CD4-positive, CD25-positive, alpha-beta regulatory T cell (primary cell): Measurements from ENCODE around the gene ISLR. TPM values are rescaled to one million over a fixed set of nuclear protein-coding genes. Genes with fewer than 3 reads are reported as not detected.
A peak's percentile ranks its signal among the peaks of the same experiment; 100 is the strongest.

Experiments
- ATAC-seq, 2 donors: fragments of 150-1000 bp; cut with Tn5 transposase; one replicate each; pipeline ENCODE4 v1.10.0; 2021; ENCODE audit warnings: low read depth in 2 of 2, moderate number of reproducible peaks in 2 of 2, moderate library complexity in 1 of 2
- DNase-seq, 3 donors: peaks; one replicate each; pipeline versions ENCODE4 v3.0.0 to v3.0.0-alpha.2; 2012 to 2022; ENCODE audit warnings: mixed read lengths in 1 of 3
- H3K27ac ChIP-seq: one replicate; pipeline ENCODE4 v1.7.0; 2013; ENCODE audit warnings: mild to moderate bottlenecking, low read length; ENCODE audit not compliant: insufficient read depth, poor library complexity, severe bottlenecking
- H3K27me3 ChIP-seq: one replicate; pipeline ENCODE4 v1.7.0; 2013; ENCODE audit warnings: low read length; ENCODE audit not compliant: control insufficient read depth, insufficient read depth
- H3K36me3 ChIP-seq: one replicate; pipeline ENCODE4 v1.7.0; 2013; ENCODE audit warnings: mild to moderate bottlenecking, low read length, moderate library complexity; ENCODE audit not compliant: control insufficient read depth, insufficient read depth
- H3K4me1 ChIP-seq: 2 replicates; pipeline ENCODE4 v1.7.0; 2013; ENCODE audit warnings: mild to moderate bottlenecking, low read length; ENCODE audit not compliant: insufficient read depth, control insufficient read depth, poor library complexity, severe bottlenecking
- H3K4me3 ChIP-seq: one replicate; pipeline ENCODE4 v1.7.0; 2013; ENCODE audit warnings: low read depth, mild to moderate bottlenecking, low read length, moderate library complexity
- H3K9me3 ChIP-seq, 2 experiments: 1 replicate in 1 of 2; 2 replicates in 1 of 2; pipeline ENCODE4 v1.7.0; 2013; ENCODE audit warnings: low read length in 2 of 2, mild to moderate bottlenecking in 1 of 2, moderate library complexity in 1 of 2; ENCODE audit not compliant: control insufficient read depth in 2 of 2
- H3K27ac Mint-ChIP-seq, 3 donors: one replicate each; pipeline ENCODE4 v1.8.0; 2020 to 2022; ENCODE audit warnings: mild to moderate bottlenecking in 3 of 3, mixed read lengths in 3 of 3, moderate library complexity in 2 of 3
- H3K27me3 Mint-ChIP-seq: one replicate; pipeline ENCODE4 v1.8.0; 2022; ENCODE audit warnings: mild to moderate bottlenecking, mixed read lengths
- H3K36me3 Mint-ChIP-seq: one replicate; pipeline ENCODE4 v1.8.0; 2020; ENCODE audit warnings: mixed read lengths
- H3K4me1 Mint-ChIP-seq, 4 donors: one replicate each; pipeline ENCODE4 v1.8.0; 2020 to 2022; ENCODE audit warnings: mixed read lengths in 4 of 4, mild to moderate bottlenecking in 1 of 4
- H3K4me3 Mint-ChIP-seq, 4 donors: one replicate each; pipeline ENCODE4 v1.8.0; 2020 to 2022; ENCODE audit warnings: mild to moderate bottlenecking in 4 of 4, mixed read lengths in 4 of 4, moderate library complexity in 3 of 4
- H3K9me3 Mint-ChIP-seq, 7 donors: one replicate each; pipeline ENCODE4 v1.8.0; 2020 to 2022; ENCODE audit warnings: mixed read lengths in 7 of 7, mild to moderate bottlenecking in 3 of 7, moderate library complexity in 2 of 7
- polyA plus RNA-seq, 4 donors: library from polyadenylated mRNA; unstranded; fragments of 300-500 nt; fragmentation: Illumina TruSeq; gene quantifications; one replicate each; pipeline ENCODE4 v1.2.3, GENCODE V29; 2021
- total RNA-seq: library from RNA; stranded (reverse); gene quantifications from one replicate; pipeline ENCODE4 v1.2.3, GENCODE V29; 2022

Gene ISLR
- total and polyA plus RNA-seq, 5 donors from 2014 or later = not detected

DNA sequence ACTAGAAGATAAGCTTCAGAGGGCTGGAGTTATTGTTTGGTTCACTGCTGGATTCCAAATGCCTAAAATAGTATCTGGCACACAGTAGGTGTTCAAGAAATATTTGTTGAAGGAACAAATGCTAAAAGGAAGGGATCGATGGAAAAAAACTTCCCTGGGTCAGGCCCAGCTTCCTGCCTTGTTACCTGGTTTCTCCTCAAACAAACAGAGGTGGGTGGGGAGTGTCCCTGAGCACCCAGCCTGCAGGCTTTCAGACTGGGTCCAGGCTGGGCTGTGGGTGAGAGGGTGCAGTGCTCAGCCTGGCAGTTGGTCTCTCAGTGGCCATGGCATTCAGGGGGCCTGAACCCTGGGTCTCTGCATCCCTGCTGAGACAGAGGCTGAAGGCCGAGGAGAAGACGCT lies 43.4 kb downstream of the ISLR start:
- H3K4me1 ChIP-seq = no peaks in the 10 kb centered on the region
- H3K36me3 ChIP-seq = no peaks in the 10 kb centered on the region
- ATAC-seq (no peak), DNase-seq (no peak)
- Mint-ChIP-seq H3K4me1 (no peaks in the 10 kb centered on the region), H3K9me3 (peaks cover 0 to 1% (median 0%) of the 10 kb centered on the region in 7 donors), H3K36me3 (no peaks in the 10 kb centered on the region), H3K27ac (peak overlapping the region in 1 of 3 donors; percentile 1), H3K27me3 (peaks cover 14% of the 10 kb centered on the region), H3K4me3 (no peak overlapping the region)
- no peaks in the 10 kb centered on the region for H3K9me3 ChIP-seq
- H3K27ac ChIP-seq = no peak overlapping the region
- H3K27me3 ChIP-seq = no peaks in the 10 kb centered on the region
- H3K4me3 ChIP-seq = no peak overlapping the region

DNA sequence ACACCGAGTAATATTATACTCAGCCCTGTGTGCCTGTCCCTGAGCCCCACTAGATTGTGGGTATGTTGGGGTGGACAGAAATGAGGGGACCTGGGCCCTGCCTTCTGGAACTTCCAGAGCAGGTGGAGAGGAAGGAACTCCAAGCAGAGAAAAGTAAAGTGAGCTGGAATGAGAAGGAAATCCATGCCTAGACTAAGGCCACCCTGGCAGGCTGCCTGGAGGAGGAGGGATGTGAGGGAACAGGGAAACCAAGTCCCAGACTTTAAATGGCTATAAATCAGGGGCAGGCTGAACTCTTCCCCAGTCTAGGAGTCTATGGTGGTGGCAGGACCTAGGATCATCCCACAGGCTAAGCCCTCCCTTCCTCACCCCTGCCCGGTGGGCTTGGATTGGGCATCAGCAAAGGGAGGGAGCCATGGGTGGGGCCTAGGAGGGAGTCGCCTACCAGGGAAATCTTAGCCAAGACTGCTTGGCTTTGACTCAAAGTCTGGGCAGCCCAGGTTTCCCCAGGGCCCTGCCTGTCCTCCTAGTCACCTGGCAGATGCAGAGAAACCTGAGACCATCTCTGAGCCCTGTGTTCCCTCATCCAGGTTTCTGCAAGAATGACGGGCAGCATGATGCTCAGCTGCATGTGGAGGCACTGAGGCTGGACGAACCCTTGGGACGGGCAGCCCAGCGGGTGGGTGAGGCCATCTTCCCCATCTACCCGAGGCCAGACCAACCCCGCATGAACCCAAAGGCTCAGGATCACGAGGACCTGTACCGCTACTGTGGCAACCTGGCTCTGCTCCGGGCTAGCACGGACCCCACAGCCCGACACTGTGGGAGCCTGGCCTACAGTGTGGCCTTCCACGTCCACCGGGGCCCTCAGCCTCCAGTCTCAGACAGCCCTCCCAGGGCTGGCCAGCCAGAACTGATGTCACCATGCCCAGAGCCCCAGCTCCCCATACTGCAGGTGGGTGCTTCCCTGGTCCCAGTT lies 44.7 kb downstream of the ISLR start:
- Mint-ChIP-seq H3K36me3 (no peaks in the 10 kb centered on the region), H3K9me3 (no peaks in the 10 kb centered on the region), H3K4me1 (no peaks in the 10 kb centered on the region), H3K4me3 (no peak overlapping the region), H3K27ac (no peak overlapping the region), H3K27me3 (peaks cover 18% of the 10 kb centered on the region)
- H3K27me3 ChIP-seq = no peaks in the 10 kb centered on the region
- ATAC-seq (no peak), DNase-seq (no peak)
- no peak overlapping the region for H3K4me3 ChIP-seq
- no peaks in the 10 kb centered on the region for H3K4me1 ChIP-seq
- no peaks in the 10 kb centered on the region for H3K9me3 ChIP-seq
- H3K27ac ChIP-seq = no peak overlapping the region
- no peaks in the 10 kb centered on the region for H3K36me3 ChIP-seq

GRCh38 chr15:74220475-74221248 lies 47.2 kb downstream of the ISLR start:
- H3K36me3 Mint-ChIP-seq = no peaks in the 10 kb centered on the region

DNA sequence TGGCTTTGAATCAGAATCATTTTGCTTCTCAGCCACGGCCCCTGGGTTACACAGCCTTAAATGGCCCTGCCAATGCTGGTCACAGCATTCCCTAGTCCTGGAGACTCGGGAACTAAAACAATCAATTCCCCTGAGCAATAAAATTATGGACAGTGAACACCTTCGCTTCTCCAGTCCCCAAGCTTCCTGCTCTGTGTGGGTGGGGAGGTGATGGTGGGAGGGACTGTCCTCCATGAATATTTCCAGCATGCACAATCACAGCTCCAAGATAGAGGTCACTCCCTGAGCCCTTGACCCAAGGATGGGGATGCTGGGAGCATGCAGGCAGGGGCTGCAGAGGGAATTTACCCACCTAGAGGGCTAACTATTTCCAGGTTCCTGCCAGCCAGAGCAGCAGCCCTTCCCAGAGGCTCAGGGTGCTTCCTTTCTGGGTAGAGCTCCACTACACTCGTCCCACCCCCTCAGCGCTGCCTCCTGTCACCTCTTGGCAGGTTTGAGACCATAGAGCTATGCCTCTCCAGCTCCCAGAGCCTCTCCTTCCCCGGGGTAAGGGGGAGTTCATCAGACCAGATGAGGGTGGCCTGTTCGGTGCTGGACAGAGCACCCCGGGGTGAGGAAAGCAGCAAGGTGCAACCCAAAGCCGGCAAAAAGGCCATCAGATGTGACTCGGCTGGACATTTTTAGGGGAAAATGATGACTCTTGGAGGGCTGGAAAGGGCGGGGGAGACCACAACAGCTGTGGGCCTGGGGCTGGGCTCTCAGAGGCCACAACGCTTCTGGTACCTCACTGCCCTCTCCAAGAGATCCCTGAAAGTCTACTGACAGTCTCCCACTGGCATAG lies 48.1 kb downstream of the ISLR start:
- Histone ChIP-seq H3K4me3 (no peak overlapping the region), H3K27me3 (no peaks in the 10 kb centered on the region), H3K27ac (no peak overlapping the region), H3K9me3 (no peaks in the 10 kb centered on the region), H3K4me1 (no peaks in the 10 kb centered on the region), H3K36me3 (no peaks in the 10 kb centered on the region)
- peaks cover 24% of the 10 kb centered on the region for H3K27me3 Mint-ChIP-seq
- no peaks in the 10 kb centered on the region for H3K4me1 Mint-ChIP-seq
- no peaks in the 10 kb centered on the region for H3K9me3 Mint-ChIP-seq
- no peak for ATAC-seq
- H3K27ac Mint-ChIP-seq = no peak overlapping the region
- no peak overlapping the region for H3K4me3 Mint-ChIP-seq
- no peak for DNase-seq
- H3K36me3 Mint-ChIP-seq = no peaks in the 10 kb centered on the region

More at GRCh38 chr15:74220475-74221248, 47.2 kb downstream of the ISLR start:
- DNase-seq (no peak), ATAC-seq (no peak)
- Histone ChIP-seq H3K4me3 (no peak overlapping the region), H3K36me3 (no peaks in the 10 kb centered on the region), H3K9me3 (no peaks in the 10 kb centered on the region), H3K27me3 (no peaks in the 10 kb centered on the region), H3K4me1 (no peaks in the 10 kb centered on the region), H3K27ac (no peak overlapping the region)
- Mint-ChIP-seq H3K4me3 (no peak overlapping the region), H3K27me3 (peaks cover 27% of the 10 kb centered on the region), H3K4me1 (no peaks in the 10 kb centered on the region), H3K27ac (no peak overlapping the region), H3K9me3 (no peaks in the 10 kb centered on the region)

DNA sequence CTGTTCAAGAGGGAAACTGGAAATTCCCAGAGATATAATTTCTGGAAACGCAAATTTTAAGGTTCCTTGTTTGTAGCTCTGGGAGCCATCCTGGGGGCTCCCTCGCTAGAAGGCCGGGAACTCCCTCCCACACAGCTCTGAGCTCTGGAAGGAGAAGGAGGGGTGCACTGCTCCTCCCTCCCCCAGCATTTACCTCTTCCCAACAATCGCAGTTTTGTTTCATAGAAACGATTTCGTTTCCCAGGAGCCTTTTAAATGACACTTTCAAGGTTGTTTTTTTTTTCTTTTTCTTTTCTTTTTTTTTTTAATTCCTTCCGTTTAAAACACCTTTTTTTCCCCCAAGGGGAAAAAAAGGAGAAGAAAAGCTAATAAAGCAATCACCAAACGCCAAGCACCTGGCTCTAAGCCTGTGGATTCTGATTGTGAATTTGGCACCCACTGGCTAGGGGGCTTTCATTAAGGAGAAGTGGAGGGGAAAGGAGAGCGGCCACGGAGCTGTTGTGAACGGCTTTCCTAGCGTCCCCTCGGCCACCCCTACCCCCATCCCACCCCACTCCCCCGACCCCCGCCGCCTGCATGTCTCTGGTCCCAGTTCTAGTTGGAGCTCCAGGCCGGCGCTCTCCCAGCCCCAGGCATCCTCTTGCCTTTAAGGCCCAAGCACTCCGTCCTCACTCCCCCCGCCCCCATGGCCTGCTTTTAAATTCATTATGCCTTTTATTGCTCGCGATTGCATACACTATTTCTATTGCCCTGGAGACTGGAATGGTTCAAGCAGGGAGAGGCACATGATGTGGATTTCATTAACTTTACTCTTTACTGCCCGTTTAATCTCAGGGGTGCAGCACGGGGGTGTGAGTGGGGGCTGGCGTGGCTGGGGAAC lies 49.0 kb downstream of the ISLR start:
- H3K27ac ChIP-seq = no peak overlapping the region
- no peak overlapping the region for H3K27ac Mint-ChIP-seq
- H3K9me3 ChIP-seq = no peaks in the 10 kb centered on the region
- H3K27me3 ChIP-seq = no peaks in the 10 kb centered on the region
- no peaks in the 10 kb centered on the region for H3K36me3 ChIP-seq
- H3K4me1 ChIP-seq = no peaks in the 10 kb centered on the region
- H3K4me1 Mint-ChIP-seq = no peaks in the 10 kb centered on the region
- H3K9me3 Mint-ChIP-seq = no peaks in the 10 kb centered on the region
- ATAC-seq = no peak
- H3K4me3 ChIP-seq = no peak overlapping the region
- H3K36me3 Mint-ChIP-seq = no peaks in the 10 kb centered on the region
- H3K4me3 Mint-ChIP-seq = no peak overlapping the region
- DNase-seq = no peak
- H3K27me3 Mint-ChIP-seq = peaks cover 24% of the 10 kb centered on the region

DNA sequence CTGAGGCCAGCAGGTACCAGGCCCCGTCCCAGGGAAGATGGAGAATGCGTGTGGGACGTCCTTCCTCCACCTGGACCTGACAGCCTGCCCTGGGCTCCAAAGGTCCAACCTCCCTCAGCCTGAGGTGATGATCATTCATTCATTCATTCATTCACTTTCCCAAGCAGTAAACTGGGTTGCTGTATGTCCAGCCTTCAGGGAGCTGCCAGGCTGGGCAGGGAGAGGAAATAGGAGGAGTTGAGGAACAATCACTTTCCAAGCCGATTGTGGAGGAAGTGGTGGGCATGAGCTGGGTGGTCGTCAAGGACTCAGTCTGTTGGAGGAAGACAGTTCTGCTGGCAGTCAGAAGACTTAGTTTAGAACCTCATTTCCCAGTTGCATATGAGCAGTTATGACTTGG lies 52.4 kb downstream of the ISLR start:
- Mint-ChIP-seq H3K4me1 (no peaks in the 10 kb centered on the region), H3K27me3 (peaks cover 23% of the 10 kb centered on the region), H3K27ac (no peak overlapping the region)

More for the DNA sequence above, 52.4 kb downstream of the ISLR start:
- no peaks in the 10 kb centered on the region for H3K36me3 ChIP-seq
- no peaks in the 10 kb centered on the region for H3K4me1 ChIP-seq
- H3K27ac ChIP-seq = no peak overlapping the region
- no peaks in the 10 kb centered on the region for H3K9me3 Mint-ChIP-seq
- no peak overlapping the region for H3K4me3 Mint-ChIP-seq
- H3K4me3 ChIP-seq = no peak overlapping the region
- DNase-seq (no peak), ATAC-seq (no peak)
- H3K36me3 Mint-ChIP-seq = no peaks in the 10 kb centered on the region
- H3K9me3 ChIP-seq = no peaks in the 10 kb centered on the region
- no peaks in the 10 kb centered on the region for H3K27me3 ChIP-seq
